K562 (cell line): ENCODE data around the gene ELMOD1. TPM values are rescaled to one million over a fixed set of nuclear protein-coding genes. Genes with fewer than 3 reads are reported as not detected.
A peak's percentile ranks its signal among the peaks of the same experiment; 100 is the strongest.

ENCODE experiments used
- ARID1B ChIP-seq: fragments of 450-650 bp; IDR thresholded peaks from 2 replicates; pipeline ENCODE4 v1.6.1; 2016; ENCODE audit warnings: antibody characterized with exemption, mild to moderate bottlenecking, inconsistent platforms
- CHD1 ChIP-seq: fragments of 200-600 bp; sonication (generic); IDR thresholded peaks from one replicate; pipeline ENCODE4 v1.6.1; 2012; ENCODE audit warnings: mild to moderate bottlenecking, moderate library complexity, low read length, inconsistent platforms
- JUND ChIP-seq, 2 experiments: IDR thresholded peaks; 2 replicates in 1 of 2; 3 replicates in 1 of 2; pipeline ENCODE4 v1.6.1; 2011; ENCODE audit warnings: borderline replicate concordance in 2 of 2, low read depth in 2 of 2, low read length in 2 of 2, improper control_type of control experiment in 1 of 2, missing biosample characterization in 1 of 2, missing genetic modification characterization in 1 of 2, missing genetic modification reagents in 1 of 2
- NELFE ChIP-seq: IDR thresholded peaks from 2 replicates; pipeline ENCODE4 v1.6.1; 2011; ENCODE audit warnings: mild to moderate bottlenecking; ENCODE audit not compliant: insufficient read depth, insufficient read length
- NRF1 ChIP-seq, 2 experiments: fragments of 450-650 bp; IDR thresholded peaks in 1 of 2; conservative IDR thresholded peaks in 1 of 2; 2 replicates each; pipeline ENCODE4 v1.6.1; 2014; ENCODE audit warnings: mild to moderate bottlenecking in 2 of 2
- PHF21A ChIP-seq: fragments of 450-650 bp; IDR thresholded peaks from 2 replicates; pipeline ENCODE4 v1.6.1; 2017; ENCODE audit warnings: low read depth, borderline replicate concordance
- PURB ChIP-seq: sonication (generic); formaldehyde crosslinking; IDR thresholded peaks from 2 replicates; pipeline ENCODE4 v1.9.0; 2021; ENCODE audit warnings: low read depth, mild to moderate bottlenecking, missing genetic modification reagents
- RHOXF2B ChIP-seq: fragments of 250-450 bp; sonication (Bioruptor Pico); conservative IDR thresholded peaks from 2 replicates; pipeline ENCODE4 v1.5.1; 2021
- SMAD4 ChIP-seq: fragments of 250-450 bp; sonication (Bioruptor Pico); conservative IDR thresholded peaks from 2 replicates; pipeline ENCODE4 v1.8.0; 2021; ENCODE audit warnings: inconsistent platforms, mild to moderate bottlenecking, moderate library complexity
- SMARCB1 ChIP-seq: IDR thresholded peaks from 2 replicates; pipeline ENCODE4 v1.6.1; 2011; ENCODE audit warnings: improper control_type of control experiment, low read depth; ENCODE audit not compliant: insufficient read length
- SRSF7 ChIP-seq: fragments of 200-400 bp; formaldehyde crosslinking; optimal IDR thresholded peaks from 2 replicates; pipeline ENCODE3; 2017; ENCODE audit warnings: mild to moderate bottlenecking, low read depth, low read length
- TFAM ChIP-seq: fragments of 250-450 bp; sonication (Bioruptor Pico); conservative IDR thresholded peaks from 2 replicates; pipeline ENCODE4 v1.5.0; 2021; ENCODE audit warnings: mild to moderate bottlenecking, moderate library complexity
- WHSC1 ChIP-seq: IDR thresholded peaks from one replicate; pipeline ENCODE4 v1.6.1; 2012; ENCODE audit warnings: low read length, control low read depth, inconsistent platforms
- polyA plus RNA-seq, 8 experiments: library from polyadenylated mRNA; depleted of rRNA in 4 of 8; stranded (reverse) in 5 of 8; unstranded in 3 of 8; fragments of >200 nt; fragmentation: Nextera tagmentation in 2 of 8; fragmentation: Illumina TruSeq in 1 of 8; extraction: Ambion mirVana in 2 of 8; extraction: Trizol in 1 of 8; gene quantifications; 2 replicates each; pipeline versions ENCODE4 v1.2.1 to v1.2.3, GENCODE V29; 2011 to 2014; ENCODE audit warnings: inconsistent platforms in 1 of 8, missing spikeins in 1 of 8
- total RNA-seq, 7 experiments: library from RNA; depleted of rRNA in 6 of 7; stranded (reverse); fragments of >200 nt in 6 of 7; fragmentation: Illumina TruSeq in 2 of 7; extraction: Trizol in 2 of 7; gene quantifications; 2 replicates each; pipeline versions ENCODE4 v1.2.1 to v1.2.3, GENCODE V29; 2011 to 2021; ENCODE audit warnings: low replicate concordance in 1 of 7
- TF ChIP-seq, protein P1 (sequence below): sonication (generic); formaldehyde crosslinking; IDR thresholded peaks from 2 replicates; pipeline ENCODE4 v1.8.1; 2023; ENCODE audit warnings: missing genetic modification reagents, mild to moderate bottlenecking, borderline replicate concordance
- TF ChIP-seq, protein P2 (sequence below), 2 experiments: fragments of 450-650 bp; IDR thresholded peaks; 2 replicates each; pipeline ENCODE4 v1.6.1; 2016
- TF ChIP-seq, protein P3 (sequence below): sonication (generic); formaldehyde crosslinking; IDR thresholded peaks from 2 replicates; pipeline ENCODE4 v1.8.0; 2022; ENCODE audit warnings: mild to moderate bottlenecking, low read depth, missing genetic modification reagents
- TF ChIP-seq, protein P4 (sequence below): fragments of 250-450 bp; sonication (Bioruptor Pico); IDR thresholded peaks from 2 replicates; pipeline ENCODE4 v1.8.0; 2022; ENCODE audit warnings: moderate library complexity, mild to moderate bottlenecking, inconsistent platforms

Gene ELMOD1
- total and polyA plus RNA-seq, 9 of the 15 experiments (the other 6 are each of a cell fraction or from before 2014, with no cell fraction given), result not detected

DNA sequence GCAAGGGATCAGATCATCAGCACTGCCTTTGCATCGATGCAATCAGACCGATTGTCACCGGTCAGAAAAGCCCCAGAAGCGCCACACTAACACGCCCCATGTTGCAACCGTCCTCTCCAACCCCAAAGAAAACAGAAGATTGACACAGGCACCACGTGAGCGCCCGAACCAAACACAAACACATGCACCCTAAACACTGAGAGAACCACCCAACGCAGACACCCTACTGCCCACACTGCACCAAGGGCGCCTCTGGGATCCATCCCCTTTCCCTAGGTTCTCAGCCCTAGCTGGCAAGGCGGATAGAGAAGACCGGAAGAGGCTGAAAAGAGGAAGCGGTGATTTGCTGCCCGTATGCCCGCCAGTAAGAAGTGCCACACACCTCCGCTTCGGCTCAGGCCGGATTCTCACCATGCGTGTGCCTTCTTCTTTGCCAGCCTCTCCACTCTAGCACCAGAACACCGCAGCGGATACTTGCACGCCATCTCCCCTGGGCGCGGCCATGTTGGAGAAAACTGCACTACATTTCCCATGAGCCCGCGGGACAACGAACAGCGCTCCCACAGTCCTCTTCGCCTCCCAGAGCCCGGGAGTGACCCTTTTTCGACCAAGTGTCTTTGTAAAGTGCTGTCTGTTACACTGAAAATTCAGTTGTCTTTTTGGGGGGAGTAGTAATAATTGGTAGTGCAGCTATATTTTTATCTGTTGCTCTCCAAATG lies 25.6 kb upstream of the ELMOD1 start, which contains the start of gene ALKBH8 (continued):
- TF ChIP-seq TFAM (CRISPR knock-in tag), result no peak
- TF ChIP-seq, protein P1, sequence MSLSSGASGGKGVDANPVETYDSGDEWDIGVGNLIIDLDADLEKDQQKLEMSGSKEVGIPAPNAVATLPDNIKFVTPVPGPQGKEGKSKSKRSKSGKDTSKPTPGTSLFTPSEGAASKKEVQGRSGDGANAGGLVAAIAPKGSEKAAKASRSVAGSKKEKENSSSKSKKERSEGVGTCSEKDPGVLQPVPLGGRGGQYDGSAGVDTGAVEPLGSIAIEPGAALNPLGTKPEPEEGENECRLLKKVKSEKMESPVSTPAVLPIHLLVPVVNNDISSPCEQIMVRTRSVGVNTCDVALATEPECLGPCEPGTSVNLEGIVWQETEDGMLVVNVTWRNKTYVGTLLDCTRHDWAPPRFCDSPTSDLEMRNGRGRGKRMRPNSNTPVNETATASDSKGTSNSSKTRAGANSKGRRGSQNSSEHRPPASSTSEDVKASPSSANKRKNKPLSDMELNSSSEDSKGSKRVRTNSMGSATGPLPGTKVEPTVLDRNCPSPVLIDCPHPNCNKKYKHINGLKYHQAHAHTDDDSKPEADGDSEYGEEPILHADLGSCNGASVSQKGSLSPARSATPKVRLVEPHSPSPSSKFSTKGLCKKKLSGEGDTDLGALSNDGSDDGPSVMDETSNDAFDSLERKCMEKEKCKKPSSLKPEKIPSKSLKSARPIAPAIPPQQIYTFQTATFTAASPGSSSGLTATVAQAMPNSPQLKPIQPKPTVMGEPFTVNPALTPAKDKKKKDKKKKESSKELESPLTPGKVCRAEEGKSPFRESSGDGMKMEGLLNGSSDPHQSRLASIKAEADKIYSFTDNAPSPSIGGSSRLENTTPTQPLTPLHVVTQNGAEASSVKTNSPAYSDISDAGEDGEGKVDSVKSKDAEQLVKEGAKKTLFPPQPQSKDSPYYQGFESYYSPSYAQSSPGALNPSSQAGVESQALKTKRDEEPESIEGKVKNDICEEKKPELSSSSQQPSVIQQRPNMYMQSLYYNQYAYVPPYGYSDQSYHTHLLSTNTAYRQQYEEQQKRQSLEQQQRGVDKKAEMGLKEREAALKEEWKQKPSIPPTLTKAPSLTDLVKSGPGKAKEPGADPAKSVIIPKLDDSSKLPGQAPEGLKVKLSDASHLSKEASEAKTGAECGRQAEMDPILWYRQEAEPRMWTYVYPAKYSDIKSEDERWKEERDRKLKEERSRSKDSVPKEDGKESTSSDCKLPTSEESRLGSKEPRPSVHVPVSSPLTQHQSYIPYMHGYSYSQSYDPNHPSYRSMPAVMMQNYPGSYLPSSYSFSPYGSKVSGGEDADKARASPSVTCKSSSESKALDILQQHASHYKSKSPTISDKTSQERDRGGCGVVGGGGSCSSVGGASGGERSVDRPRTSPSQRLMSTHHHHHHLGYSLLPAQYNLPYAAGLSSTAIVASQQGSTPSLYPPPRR, result no peak
- TF ChIP-seq, protein P2, sequence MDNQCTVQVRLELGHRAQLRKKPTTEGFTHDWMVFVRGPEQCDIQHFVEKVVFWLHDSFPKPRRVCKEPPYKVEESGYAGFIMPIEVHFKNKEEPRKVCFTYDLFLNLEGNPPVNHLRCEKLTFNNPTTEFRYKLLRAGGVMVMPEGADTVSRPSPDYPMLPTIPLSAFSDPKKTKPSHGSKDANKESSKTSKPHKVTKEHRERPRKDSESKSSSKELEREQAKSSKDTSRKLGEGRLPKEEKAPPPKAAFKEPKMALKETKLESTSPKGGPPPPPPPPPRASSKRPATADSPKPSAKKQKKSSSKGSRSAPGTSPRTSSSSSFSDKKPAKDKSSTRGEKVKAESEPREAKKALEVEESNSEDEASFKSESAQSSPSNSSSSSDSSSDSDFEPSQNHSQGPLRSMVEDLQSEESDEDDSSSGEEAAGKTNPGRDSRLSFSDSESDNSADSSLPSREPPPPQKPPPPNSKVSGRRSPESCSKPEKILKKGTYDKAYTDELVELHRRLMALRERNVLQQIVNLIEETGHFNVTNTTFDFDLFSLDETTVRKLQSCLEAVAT (IDR thresholded peaks at IDR 0.05), result peak; percentile 50 to 87; a peak in 3 of 4 replicates
- peak; percentile 34 for TF ChIP-seq SMARCB1
- TF ChIP-seq PURB (CRISPR knock-in tag), result no peak
- no peak for TF ChIP-seq RHOXF2B (CRISPR knock-in tag)
- TF ChIP-seq ARID1B, result no peak
- no peak for TF ChIP-seq JUND (IDR thresholded peaks at IDR 0.05; ENCODE audit: borderline replicate concordance, low read depth, low read length)
- TF ChIP-seq JUND (tag; IDR thresholded peaks at IDR 0.05; ENCODE audit: borderline replicate concordance, low read depth, low read length), result no peak
- TF ChIP-seq PHF21A, result no peak
- TF ChIP-seq, protein P3, sequence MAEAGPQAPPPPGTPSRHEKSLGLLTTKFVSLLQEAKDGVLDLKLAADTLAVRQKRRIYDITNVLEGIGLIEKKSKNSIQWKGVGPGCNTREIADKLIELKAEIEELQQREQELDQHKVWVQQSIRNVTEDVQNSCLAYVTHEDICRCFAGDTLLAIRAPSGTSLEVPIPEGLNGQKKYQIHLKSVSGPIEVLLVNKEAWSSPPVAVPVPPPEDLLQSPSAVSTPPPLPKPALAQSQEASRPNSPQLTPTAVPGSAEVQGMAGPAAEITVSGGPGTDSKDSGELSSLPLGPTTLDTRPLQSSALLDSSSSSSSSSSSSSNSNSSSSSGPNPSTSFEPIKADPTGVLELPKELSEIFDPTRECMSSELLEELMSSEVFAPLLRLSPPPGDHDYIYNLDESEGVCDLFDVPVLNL, result 0 out of 2 replicates have a peak, but pooled peaks have one; percentile 8
- TF ChIP-seq NELFE, result no peak
- TF ChIP-seq SRSF7, result no peak
- TF ChIP-seq WHSC1, result no peak
- TF ChIP-seq NRF1 (conservative IDR thresholded peaks at IDR 0.05 in 1 of 2, IDR thresholded peaks at IDR 0.05 in 1 of 2), result peak; percentile 70 to 82
- TF ChIP-seq SMAD4, result no peak
- TF ChIP-seq CHD1, result no peak
- TF ChIP-seq, protein P4, sequence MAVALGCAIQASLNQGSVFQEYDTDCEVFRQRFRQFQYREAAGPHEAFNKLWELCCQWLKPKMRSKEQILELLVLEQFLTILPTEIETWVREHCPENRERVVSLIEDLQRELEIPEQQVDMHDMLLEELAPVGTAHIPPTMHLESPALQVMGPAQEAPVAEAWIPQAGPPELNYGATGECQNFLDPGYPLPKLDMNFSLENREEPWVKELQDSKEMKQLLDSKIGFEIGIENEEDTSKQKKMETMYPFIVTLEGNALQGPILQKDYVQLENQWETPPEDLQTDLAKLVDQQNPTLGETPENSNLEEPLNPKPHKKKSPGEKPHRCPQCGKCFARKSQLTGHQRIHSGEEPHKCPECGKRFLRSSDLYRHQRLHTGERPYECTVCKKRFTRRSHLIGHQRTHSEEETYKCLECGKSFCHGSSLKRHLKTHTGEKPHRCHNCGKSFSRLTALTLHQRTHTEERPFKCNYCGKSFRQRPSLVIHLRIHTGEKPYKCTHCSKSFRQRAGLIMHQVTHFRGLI (CRISPR knock-in tag), result no peak
